HepG2 (cell line): ENCODE results near the gene GPC3. TPM values are rescaled to one million over a fixed set of nuclear protein-coding genes. Genes with fewer than 3 reads are reported as not detected.

Experiments used
- ATAC-seq: fragments of 200-7000 bp; cut with Tn5 transposase; 3 replicates; pipeline ENCODE4 v1.9.1; 2020; ENCODE audit warnings: mild to moderate bottlenecking, moderate library complexity
- BruUV-seq: library from RNA; stranded (reverse); fragments of 400-500 nt; replicated peaks from 2 replicates; lab custom pipeline; 2021; lab: Mats Ljungman, UMichigan
- CTCF ChIA-PET: fragments of 300-600 bp; formaldehyde crosslinking; extraction: SDS; loops from one replicate; lab custom pipeline; 2021; ENCODE audit warnings: low total read pairs, inconsistent platforms, low intra/inter-chr PET ratio; lab: Yijun Ruan, JAX
- POLR2A ChIA-PET: fragments of 350-600 bp; sonication (Branson Sonifier 250); formaldehyde crosslinking; loops from one replicate; lab custom pipeline; 2020; ENCODE audit warnings: antibody characterized with exemption, inconsistent platforms; lab: Yijun Ruan, JAX
- DNase-seq: peaks from one replicate; pipeline ENCODE4 v3.0.0-alpha.2; 2015; ENCODE audit warnings: low spot score
- FAIRE-seq: peaks from 3 replicates; lab custom pipeline; 2011; peaks lifted over from hg19 to GRCh38; lab: Jason Lieb, UNC
- H2AFZ ChIP-seq: one replicate; pipeline ENCODE4 v1.6.1; 2011; ENCODE audit warnings: low read length, inconsistent platforms
- H3K27ac ChIP-seq: fragments of 300-600 bp; 3 replicates; pipeline ENCODE4 v1.8.0; 2011; ENCODE audit warnings: mixed run types, mild to moderate bottlenecking, mixed read lengths, low read length, inconsistent platforms; ENCODE audit not compliant: insufficient read depth; ENCODE audit errors: extremely low read length
- H3K27me3 ChIP-seq, 2 experiments: fragments of 200-600 bp in 1 of 2; 2 replicates in 1 of 2; 3 replicates in 1 of 2; pipeline versions ENCODE4 v1.6.0 to v1.8.0; 2011; ENCODE audit warnings: low read length in 2 of 2, mild to moderate bottlenecking in 2 of 2, moderate library complexity in 2 of 2, inconsistent platforms in 1 of 2; ENCODE audit not compliant: insufficient read depth in 2 of 2, control insufficient read depth in 1 of 2
- H3K36me3 ChIP-seq, 2 experiments: fragments of 200-600 bp in 1 of 2; replicated peaks in 1 of 2; 2 replicates in 1 of 2; 3 replicates in 1 of 2; pipeline versions ENCODE4 v1.5.1 to v1.8.0; 2011; ENCODE audit warnings: low read length in 2 of 2, inconsistent platforms in 1 of 2; ENCODE audit not compliant: insufficient read depth in 2 of 2, control insufficient read depth in 1 of 2
- H3K4me1 ChIP-seq: 2 replicates; pipeline ENCODE4 v1.5.1; 2012; ENCODE audit warnings: low read length, inconsistent platforms; ENCODE audit not compliant: insufficient read depth
- H3K4me2 ChIP-seq: 2 replicates; pipeline ENCODE4 v1.6.0; 2011; ENCODE audit warnings: low read depth, low read length, inconsistent platforms
- H3K4me3 ChIP-seq, 3 experiments: fragments of 200-600 bp in 1 of 3; sonication (generic), shearing (Covaris generic) in 1 of 3; replicated peaks in 1 of 3; 2 replicates each; pipeline ENCODE4 v1.5.1; 2011 to 2016; ENCODE audit warnings: low read length in 3 of 3, inconsistent platforms in 2 of 3, low read depth in 2 of 3, mild to moderate bottlenecking in 2 of 3, control low read depth in 1 of 3, mixed read lengths in 1 of 3; ENCODE audit not compliant: insufficient read depth in 1 of 3
- H3K79me2 ChIP-seq: one replicate; pipeline ENCODE4 v1.6.1; 2011; ENCODE audit warnings: low read length, inconsistent platforms; ENCODE audit not compliant: insufficient read depth
- H3K9ac ChIP-seq: 2 replicates; pipeline ENCODE4 v1.6.0; 2011; ENCODE audit warnings: mild to moderate bottlenecking, low read depth, low read length, inconsistent platforms; ENCODE audit not compliant: insufficient read depth
- H3K9me3 ChIP-seq: 2 replicates; pipeline ENCODE4 v1.5.1; 2012; ENCODE audit warnings: mild to moderate bottlenecking, low read length
- H4K20me1 ChIP-seq: 2 replicates; pipeline ENCODE4 v1.6.0; 2011; ENCODE audit warnings: inconsistent platforms, mild to moderate bottlenecking, low read length, moderate library complexity; ENCODE audit not compliant: insufficient read depth
- EZH2 ChIP-seq: conservative IDR thresholded peaks from 2 replicates; pipeline ENCODE4 v1.6.1; 2012; ENCODE audit warnings: mild to moderate bottlenecking, low read depth, low read length, moderate library complexity
- ISL2 ChIP-seq: sonication (generic); formaldehyde crosslinking; IDR thresholded peaks from 2 replicates; pipeline ENCODE4 v1.5.0; 2020; ENCODE audit warnings: missing genetic modification reagents
- PAF1 ChIP-seq: IDR thresholded peaks from 2 replicates; pipeline ENCODE4 v1.6.1; 2016; ENCODE audit warnings: missing genetic modification reagents, missing compliant biosample characterization
- POLR2AphosphoS5 ChIP-seq: IDR thresholded peaks from 2 replicates; pipeline ENCODE4 v1.6.1; 2012; ENCODE audit warnings: low read depth, low read length
- RBM22 ChIP-seq: fragments of 200-400 bp; formaldehyde crosslinking; optimal IDR thresholded peaks from 2 replicates; pipeline ENCODE3; 2017; ENCODE audit warnings: mild to moderate bottlenecking, low read length, moderate library complexity
- TAF1 ChIP-seq: sonication (generic); formaldehyde crosslinking; IDR thresholded peaks from 2 replicates; pipeline ENCODE4 v1.4.0; 2020; ENCODE audit warnings: missing genetic modification reagents
- ZBTB33 ChIP-seq: sonication (generic); formaldehyde crosslinking; IDR thresholded peaks from 2 replicates; pipeline ENCODE4 v1.4.0; 2020; ENCODE audit warnings: missing genetic modification reagents
- ZNF225 ChIP-seq: sonication (generic); formaldehyde crosslinking; IDR thresholded peaks from 2 replicates; pipeline ENCODE4 v1.4.0; 2020; ENCODE audit warnings: mild to moderate bottlenecking, missing genetic modification reagents
- ZNF615 ChIP-seq: sonication (generic); formaldehyde crosslinking; IDR thresholded peaks from 2 replicates; pipeline ENCODE4 v1.5.0; 2020; ENCODE audit warnings: mild to moderate bottlenecking, missing genetic modification reagents, borderline replicate concordance
- WGBS: methylation state at CpG from one replicate; pipeline ENCODE4 v1.1.6; 2017; ENCODE audit warnings: low lambda C conversion rate; 5-methylcytosine and 5-hydroxymethylcytosine counted together
- in situ Hi-C: cut with HindIII; loops from 2 replicates; pipeline ENCODE4 v1.10.0; 2017; ENCODE audit warnings: low pct_unique_long_range_greater_than_20kb; ENCODE audit not compliant: extremely low pct_ligation_motif_present
- intact Hi-C: fragments of 100-400 bp; cut with micrococcal nuclease; formaldehyde crosslinking; loops from one replicate; pipeline ENCODE4 v1.10.0; 2022; ENCODE audit not compliant: unreplicated experiment
- polyA plus RNA-seq, 8 experiments: library from polyadenylated mRNA; depleted of rRNA in 3 of 8; stranded (reverse) in 7 of 8; unstranded in 1 of 8; fragments of >200 nt; fragmentation: Illumina TruSeq in 4 of 8; extraction: Trizol in 4 of 8; gene quantifications; 2 replicates each; pipeline versions ENCODE4 v1.2.1 to v1.2.3, GENCODE V29; 2011 to 2016; ENCODE audit warnings: low read depth in 4 of 8, missing spikeins in 1 of 8, mixed read lengths in 1 of 8; ENCODE audit not compliant: insufficient read depth in 1 of 8
- total RNA-seq, 5 experiments: library from RNA; depleted of rRNA; stranded (reverse); fragments of >200 nt; fragmentation: Illumina TruSeq; extraction: Trizol; gene quantifications; 2 replicates each; pipeline ENCODE4 v1.2.3, GENCODE V29; 2016; ENCODE audit warnings: low read depth in 1 of 5

Gene GPC3
- total and polyA plus RNA-seq, 2 of the 13 experiments (the other 11 are each of a cell fraction or from before 2014, with no cell fraction given) = 1,799 to 3,263 TPM

DNA sequence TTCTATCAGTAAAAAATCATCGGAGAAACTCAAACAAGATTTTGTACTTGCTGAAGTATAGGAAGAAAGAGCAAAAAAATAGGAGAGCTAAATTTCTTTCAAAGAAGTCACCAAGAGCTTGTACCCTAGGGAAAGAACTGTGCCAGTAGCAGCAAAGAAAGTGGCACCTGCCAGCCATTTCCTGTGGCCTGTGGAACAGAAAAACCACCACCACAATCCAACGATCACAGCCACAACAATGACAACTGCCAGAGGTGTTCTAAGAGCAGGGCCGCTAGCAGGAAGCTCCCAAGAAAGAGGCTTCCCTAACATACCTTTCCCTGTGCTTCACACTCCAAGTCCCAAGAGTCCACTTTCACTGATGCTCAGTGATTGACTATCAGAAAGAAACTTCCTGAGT lies 304.0 kb downstream of the GPC3 start:
- no peaks in the 10 kb centered on the region for H3K27me3 ChIP-seq
- in situ Hi-C loops = no loop called here
- no peak overlapping the region for H3K27ac ChIP-seq
- intact Hi-C loops = no loop called here
- peaks cover 5 to 31% of the 10 kb centered on the region in 2 experiments for H3K36me3 ChIP-seq
- POLR2A ChIA-PET = no interaction called here
- WGBS = 95% methylated on average over 2 of the region's 3 CpGs
- ATAC-seq = no peak
- no TSS peak for BruUV-seq
- H3K4me1 ChIP-seq = peaks cover 87% of the 10 kb centered on the region
- H4K20me1 ChIP-seq = peaks cover 64% of the 10 kb centered on the region
- peaks cover 4% of the 10 kb centered on the region for H3K79me2 ChIP-seq
- FAIRE-seq = no peak
- H3K9me3 ChIP-seq = no peaks in the 10 kb centered on the region
- peak; percentile 4 for TF ChIP-seq RBM22
- TF ChIP-seq TAF1 = no peak
- no peak overlapping the region for H3K4me3 ChIP-seq
- H2AFZ ChIP-seq = no peak overlapping the region
- no peak overlapping the region for H3K9ac ChIP-seq
- no peak overlapping the region for H3K4me2 ChIP-seq
- CTCF ChIA-PET = no interaction called here
- DNase-seq = no peak

- H3K9me3 ChIP-seq = no peaks in the 10 kb centered on the region
- no TSS peak for BruUV-seq
- TF ChIP-seq ZNF615 (CRISPR knock-in tag) (no peak), RBM22 (peak; percentile 95), ZBTB33 (peak; percentile 55; the same call in 1 of the 2 replicates), POLR2AphosphoS5 (peak; percentile 32; the same call in 1 of the 2 replicates), EZH2 (no peak), ZNF225 (CRISPR knock-in tag) (no peak), PAF1 (CRISPR knock-in tag) (0 out of 2 replicates have a peak, but pooled peaks have one; percentile 37), ISL2 (no peak)
- H3K27me3 ChIP-seq = no peaks in the 10 kb centered on the region
- peak overlapping the region; percentile 27; the same call in 1 of the 2 replicates for H3K4me2 ChIP-seq
- peaks cover 7 to 19% of the 10 kb centered on the region in 2 experiments for H3K36me3 ChIP-seq
- H3K27ac ChIP-seq = peak overlapping the region; percentile 63
- ChIA-PET POLR2A (no interaction called here), CTCF (no interaction called here)
- no peak overlapping the region for H2AFZ ChIP-seq
- 89% methylated on average over 5 of the region's 6 CpGs for WGBS
- peaks cover 4% of the 10 kb centered on the region for H3K79me2 ChIP-seq
- in situ Hi-C loops = no loop called here
- ATAC-seq (peak; percentile 1; the same call in 1 of the 3 replicates), FAIRE-seq (no peak), DNase-seq (no peak)
- H4K20me1 ChIP-seq = peaks cover 63% of the 10 kb centered on the region
- no peak overlapping the region for H3K9ac ChIP-seq
- intact Hi-C loops = no loop called here
- peaks cover 90% of the 10 kb centered on the region for H3K4me1 ChIP-seq
- no peak overlapping the region for H3K4me3 ChIP-seq
Observed at GRCh38 chrX:133677123-133678063, 308.0 kb downstream of the GPC3 start.
